Embryonic facial prominence (tissue), 1 donor: Measurements from ENCODE around the gene PBX3.

Experiments used
- DNase-seq: peaks from one replicate; pipeline ENCODE4 v3.0.0-alpha.2; 2016; ENCODE audit errors: extremely low spot score

PBX3 gene

DNA sequence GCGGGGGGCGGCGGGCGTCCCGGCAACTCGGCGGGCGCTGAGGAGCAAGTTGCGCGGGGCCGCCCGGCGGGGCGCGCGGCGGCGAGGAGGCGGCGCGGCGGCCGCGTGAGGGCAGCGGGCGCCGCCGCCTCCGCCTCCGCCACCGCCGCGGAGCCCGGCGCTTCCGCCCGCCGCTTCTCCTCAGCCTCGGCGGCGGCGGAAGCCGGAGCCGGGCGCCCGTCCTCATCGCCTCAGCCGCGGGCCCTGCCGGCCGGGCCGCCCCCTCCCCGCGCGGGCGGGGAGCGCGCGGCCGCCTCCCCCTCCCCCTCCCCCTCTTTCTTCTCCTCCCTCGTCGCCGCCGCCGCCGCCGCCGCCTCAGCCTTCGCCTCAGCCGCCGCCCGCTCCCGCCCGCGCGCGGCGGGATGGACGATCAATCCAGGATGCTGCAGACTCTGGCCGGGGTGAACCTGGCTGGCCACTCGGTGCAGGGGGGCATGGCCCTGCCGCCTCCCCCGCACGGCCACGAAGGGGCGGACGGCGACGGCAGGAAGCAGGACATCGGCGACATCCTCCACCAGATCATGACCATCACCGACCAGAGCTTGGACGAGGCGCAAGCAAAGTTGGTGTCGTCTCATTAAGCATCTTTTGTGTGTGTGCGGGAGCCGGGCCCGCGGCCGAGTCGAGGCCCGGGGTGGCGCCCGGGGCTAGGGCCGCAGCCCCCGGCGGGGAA, at the start of gene PBX3:
Gene PBX3, plus strand, starts transcription at position 321 of the 712 bp plus-strand sequence.
- no peak for DNase-seq

GRCh38 chr9:125699870-125700269, 47.3 kb upstream of the PBX3 start:
- no peak for DNase-seq

DNA sequence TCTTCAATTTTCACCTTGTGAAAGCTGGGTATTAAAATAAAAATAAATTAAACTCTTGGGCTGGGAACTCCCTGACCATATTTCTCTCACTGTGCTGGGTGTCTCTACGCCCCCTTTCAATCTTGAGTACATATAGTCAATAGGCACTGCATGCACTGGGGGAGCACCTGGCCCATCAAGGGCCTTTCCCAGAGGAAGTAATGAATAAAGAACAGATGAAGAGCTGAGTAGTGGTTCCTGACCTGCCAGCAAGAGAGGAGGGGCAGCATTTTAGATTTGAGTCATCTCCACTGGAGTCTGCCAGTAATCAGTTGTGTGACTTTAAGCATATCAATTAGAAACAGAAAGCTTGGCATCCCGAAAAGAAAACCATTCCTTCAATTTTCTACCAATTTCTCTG, 46.4 kb upstream of the PBX3 start:
- DNase-seq: no peak

DNA sequence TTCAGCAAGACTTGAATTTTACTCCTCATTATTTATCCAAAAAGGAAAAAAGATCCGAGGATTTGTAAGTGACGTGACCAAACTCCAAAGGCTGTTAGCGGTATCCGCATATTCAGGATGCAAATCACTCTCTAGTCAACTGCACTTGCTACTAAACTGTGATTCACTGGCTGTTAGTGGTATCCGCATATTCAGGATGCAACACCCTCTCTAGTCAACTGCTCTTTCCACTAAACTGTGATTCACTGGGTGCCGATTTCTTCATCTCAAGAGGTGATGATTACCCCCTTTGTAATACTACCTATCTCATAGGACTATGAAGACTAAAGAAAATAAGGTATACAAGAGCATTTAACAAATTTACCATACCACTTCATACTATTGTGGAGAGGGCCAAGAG, 45.8 kb upstream of the PBX3 start:
- no peak for DNase-seq

DNA sequence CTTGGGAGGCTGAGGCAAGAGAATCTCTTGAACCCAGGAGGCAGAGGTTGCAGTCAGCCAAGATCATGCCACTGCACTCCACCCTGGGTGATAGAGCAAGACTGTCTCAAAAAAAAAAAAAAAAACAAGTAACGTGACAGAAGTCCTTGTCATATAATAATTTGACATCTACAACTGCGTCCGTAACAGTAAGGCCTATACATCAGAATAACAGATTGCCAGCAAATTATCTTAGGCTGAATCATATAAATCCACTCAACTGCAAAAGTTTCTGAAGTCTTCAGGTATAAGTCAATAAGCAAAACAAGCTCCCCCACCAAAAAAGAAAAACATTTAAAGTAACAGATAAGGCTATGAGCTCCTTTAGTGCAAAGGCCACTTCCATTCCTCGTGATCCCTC, 43.5 kb upstream of the PBX3 start:
- no peak for DNase-seq

- no peak for DNase-seq
Measured at GRCh38 chr9:125705893-125706292, 41.3 kb upstream of the PBX3 start.

DNA sequence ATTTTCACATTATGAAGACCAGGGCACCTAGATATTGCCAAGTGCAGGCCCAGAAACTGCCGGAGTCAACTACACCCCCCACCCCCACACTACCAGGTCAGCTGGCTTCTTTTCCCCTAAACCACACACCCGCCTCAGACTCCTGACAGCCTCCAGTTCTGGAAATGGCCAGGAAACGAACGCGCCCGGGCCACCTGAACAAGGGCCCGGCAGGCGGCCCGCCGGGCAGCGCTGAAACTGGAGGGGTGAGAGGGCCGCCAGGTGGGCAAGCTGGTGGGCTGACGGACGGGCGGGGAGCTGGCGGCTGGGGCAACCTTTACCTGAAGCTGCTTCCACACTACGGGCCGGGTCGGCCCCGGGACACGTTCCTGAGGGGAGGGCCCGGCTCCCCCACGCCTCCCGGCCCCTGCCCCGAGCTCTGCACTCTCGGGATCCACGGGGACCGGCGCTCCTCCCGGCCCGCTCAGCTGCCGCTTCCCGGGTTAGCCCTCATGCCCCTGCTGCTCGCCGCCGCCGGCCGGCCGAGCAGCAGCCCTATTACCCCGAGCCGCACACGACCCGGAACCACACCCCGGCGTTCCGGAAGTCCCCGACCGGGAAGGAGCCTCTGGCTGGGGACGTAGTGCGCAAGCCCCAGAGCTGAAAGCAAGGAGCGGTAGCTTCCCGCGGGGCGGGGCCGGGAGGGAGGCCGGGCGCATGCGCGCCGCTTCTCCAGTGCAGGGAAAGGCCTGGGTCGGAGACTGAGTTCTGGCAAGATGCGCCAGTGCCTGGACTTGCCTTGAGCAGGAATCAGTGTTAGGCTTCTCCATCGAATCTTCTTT, 40.3 kb upstream of the PBX3 start, which contains the start of gene MAPKAP1:
Gene MAPKAP1, minus strand, starts transcription at position 558 of the 821 bp plus-strand sequence. CDS start 34,634 bp downstream, outside the sequence.
- DNase-seq: peak; percentile 90

DNA sequence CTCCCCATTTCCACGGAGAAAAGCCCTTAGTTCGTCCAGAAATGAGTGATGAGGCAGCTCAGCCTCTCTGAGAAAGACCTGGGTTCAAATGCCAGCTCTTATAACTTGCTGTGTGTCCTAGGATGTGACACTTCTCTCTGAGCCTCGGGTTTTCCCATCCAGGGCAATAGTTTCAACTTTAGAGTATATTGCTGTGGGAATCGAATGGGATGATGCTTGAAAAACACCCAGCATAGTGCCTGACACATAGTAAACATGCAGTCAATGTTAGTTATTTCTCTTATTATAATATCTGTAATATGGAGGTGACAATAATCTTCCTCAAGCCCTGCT, 39.7 kb upstream of the PBX3 start:
- no peak for DNase-seq

GRCh38 chr9:125726456-125727132, 20.6 kb upstream of the PBX3 start:
- no peak for DNase-seq

GRCh38 chr9:125730168-125730567, 17.0 kb upstream of the PBX3 start:
- no peak for DNase-seq

DNA sequence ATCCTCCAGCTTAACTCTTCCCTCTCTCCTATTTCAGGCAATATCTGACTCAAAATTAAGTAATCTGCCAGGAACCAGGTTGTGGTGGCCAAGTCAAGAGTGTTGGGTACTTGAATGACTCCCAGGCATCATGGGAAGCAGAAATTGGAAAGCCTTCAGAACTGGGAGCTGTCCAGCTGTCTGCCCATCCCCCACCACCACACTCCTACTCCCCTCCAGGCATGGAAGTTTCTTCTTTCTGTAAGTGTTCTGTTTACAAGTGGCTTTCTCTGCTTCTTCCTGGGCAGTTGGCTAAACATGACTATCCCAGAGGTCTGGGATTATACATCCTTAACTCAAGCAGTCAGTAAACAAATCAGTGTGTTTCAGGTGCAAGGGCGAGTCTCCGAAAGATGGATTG, 14.6 kb upstream of the PBX3 start:
- no peak for DNase-seq

DNA sequence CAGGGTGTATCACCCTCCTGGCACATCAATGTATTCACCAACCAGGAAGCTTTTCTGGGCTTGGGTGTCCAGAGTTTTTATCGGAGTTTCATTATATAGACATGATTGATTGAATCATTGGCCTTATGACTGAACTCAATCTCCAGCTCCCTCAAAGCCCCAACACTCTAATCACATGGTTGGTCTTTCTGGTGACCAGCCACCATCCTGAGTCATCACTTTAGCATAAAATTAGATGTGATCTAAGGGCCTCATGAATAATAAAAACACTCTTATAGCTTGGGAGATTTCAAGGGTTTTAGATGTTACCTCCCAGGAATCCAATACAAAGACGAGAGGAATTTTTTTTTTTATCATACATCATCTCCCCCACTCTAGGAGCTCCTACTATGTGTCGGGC, 7.7 kb upstream of the PBX3 start:
- DNase-seq: no peak

DNA sequence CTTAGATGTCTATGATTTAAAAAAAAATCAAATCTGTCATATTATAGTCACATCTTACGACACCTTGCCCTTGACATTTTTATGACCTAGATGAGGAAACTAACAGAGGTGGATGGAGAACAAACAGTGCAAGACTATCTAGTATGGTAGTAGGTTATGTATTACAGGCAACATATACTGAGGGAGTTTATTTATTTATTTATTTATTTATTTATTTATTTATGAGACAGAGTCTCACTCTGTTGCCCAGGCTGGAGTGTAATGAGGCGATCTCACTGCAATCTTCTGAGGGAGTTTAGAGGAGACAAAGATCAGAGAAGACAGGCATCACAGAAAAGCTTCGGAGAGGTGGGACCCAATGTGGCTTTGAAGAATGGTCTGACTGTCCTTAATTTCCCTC, 4.5 kb upstream of the PBX3 start:
- no peak for DNase-seq

GRCh38 chr9:125743682-125744428, 3.3 kb upstream of the PBX3 start:
- DNase-seq: no peak

GRCh38 chr9:125744616-125745015, 2.6 kb upstream of the PBX3 start:
- no peak for DNase-seq

GRCh38 chr9:125745018-125745417, 2.2 kb upstream of the PBX3 start:
- no peak for DNase-seq

- DNase-seq: no peak
Measured at GRCh38 chr9:125745682-125746016, 1.5 kb upstream of the PBX3 start.

DNA sequence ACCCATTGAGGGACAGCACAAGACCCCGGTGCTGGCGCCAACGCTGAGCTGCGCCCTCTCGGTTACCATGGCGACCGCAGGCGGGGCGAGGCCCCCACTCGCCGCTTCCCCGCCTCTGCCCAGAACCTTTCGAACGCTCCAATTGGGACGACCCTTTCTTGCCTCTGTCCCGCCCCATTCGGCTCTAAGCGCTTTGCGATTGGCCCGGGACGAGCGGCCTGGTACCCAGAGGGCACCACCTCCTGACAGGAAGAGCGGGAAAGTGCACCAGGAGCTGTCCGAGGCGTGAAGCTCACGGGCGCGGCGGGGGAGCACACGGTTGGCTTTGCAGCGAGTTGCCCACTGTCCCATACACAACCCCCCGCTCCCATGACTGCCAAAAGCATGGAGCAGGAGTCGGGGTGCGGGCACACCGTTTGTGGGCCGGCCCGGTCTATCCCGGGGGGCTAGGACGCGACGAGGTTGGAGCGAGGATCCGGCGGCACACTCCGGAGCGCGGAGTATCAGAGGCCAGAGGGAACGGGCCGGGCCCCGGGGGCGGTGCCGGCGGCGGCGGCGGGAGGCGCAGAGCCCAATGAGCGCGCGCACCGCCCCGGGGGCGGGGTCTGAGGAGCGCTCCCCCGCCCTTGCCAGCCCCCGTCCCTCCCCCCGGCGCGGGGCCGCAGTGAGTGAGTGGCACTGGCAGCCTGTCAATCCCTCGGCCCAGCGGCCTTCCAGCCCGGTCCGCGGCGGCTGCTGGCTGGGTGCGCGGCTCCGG, 978 bp upstream of the PBX3 start:
- DNase-seq: peak; percentile 72

GRCh38 chr9:125746774-125747052, 460 bp upstream of the PBX3 start:
- DNase-seq: no peak

GRCh38 chr9:125747765-125748445, 732 bp downstream of the PBX3 start:
- DNase-seq: no peak
